H1 (cell line): ENCODE data around the gene SAE1. TPM values are rescaled to one million over a fixed set of nuclear protein-coding genes. Genes with fewer than 3 reads are reported as not detected.

Source experiments
- CTCF ChIA-PET: fragments of 300-600 bp; sonication (Branson Sonifier 250); formaldehyde crosslinking; loops from one replicate; lab custom pipeline; 2021; ENCODE audit not compliant: partially characterized antibody; lab: Charles Lee
- POLR2A ChIA-PET: fragments of 300-600 bp; sonication (Branson Sonifier 250); formaldehyde crosslinking; loops from one replicate; lab custom pipeline; 2021; ENCODE audit warnings: inconsistent platforms; ENCODE audit not compliant: partially characterized antibody; lab: Charles Lee
- DNase-seq, 2 experiments: peaks; one replicate each; pipeline versions ENCODE4 v3.0.0 to v3.0.0-alpha.2; 2010 to 2022; ENCODE audit warnings: low spot score in 2 of 2, low read depth in 1 of 2, mixed read lengths in 1 of 2
- FAIRE-seq: peaks from 2 replicates; lab custom pipeline; 2011; peaks lifted over from hg19 to GRCh38; lab: Jason Lieb, UNC
- H2AFZ ChIP-seq: 2 replicates; pipeline ENCODE4 v1.8.1; 2012; ENCODE audit warnings: low read length, inconsistent platforms
- H2AK5ac ChIP-seq: 2 replicates; pipeline ENCODE4 v1.6.1; 2013; ENCODE audit warnings: low read depth, low read length
- H2BK120ac ChIP-seq: replicated peaks from 2 replicates; pipeline ENCODE3; 2013; ENCODE audit warnings: low read depth, low read length, inconsistent platforms
- H2BK12ac ChIP-seq: 2 replicates; pipeline ENCODE4 v1.6.1; 2013; ENCODE audit warnings: low read depth, low read length
- H2BK15ac ChIP-seq: 2 replicates; pipeline ENCODE4 v1.6.1; 2013; ENCODE audit warnings: low read length
- H2BK20ac ChIP-seq: 2 replicates; pipeline ENCODE4 v1.6.1; 2013; ENCODE audit warnings: low read length
- H2BK5ac ChIP-seq: 2 replicates; pipeline ENCODE4 v1.6.1; 2013; ENCODE audit warnings: low read depth, low read length
- H3K14ac ChIP-seq: 2 replicates; pipeline ENCODE4 v1.6.1; 2013; ENCODE audit warnings: inconsistent platforms; ENCODE audit not compliant: insufficient read length
- H3K18ac ChIP-seq: 2 replicates; pipeline ENCODE4 v1.6.1; 2013; ENCODE audit warnings: low read length; ENCODE audit errors: extremely low read depth
- H3K23ac ChIP-seq: 2 replicates; pipeline ENCODE4 v1.6.1; 2013; ENCODE audit warnings: inconsistent platforms; ENCODE audit not compliant: insufficient read length
- H3K23me2 ChIP-seq: 2 replicates; pipeline ENCODE4 v1.6.1; 2013; ENCODE audit warnings: low read depth, low read length
- H3K27ac ChIP-seq: 2 replicates; pipeline ENCODE4 v1.6.1; 2011; ENCODE audit warnings: low read depth, low read length, inconsistent platforms
- H3K27me3 ChIP-seq, 4 experiments: replicated peaks in 1 of 4; 1 replicate in 1 of 4; 2 replicates in 3 of 4; pipeline versions ENCODE4 v1.6.1 to v1.8.1; 2011 to 2013; ENCODE audit warnings: low read length in 3 of 4, mild to moderate bottlenecking in 3 of 4, inconsistent platforms in 2 of 4, mixed read lengths in 2 of 4, moderate library complexity in 1 of 4; ENCODE audit not compliant: control insufficient read depth in 3 of 4, insufficient read depth in 3 of 4; ENCODE audit errors: extremely low read depth in 1 of 4
- H3K36me3 ChIP-seq, 4 experiments: 2 replicates each; pipeline versions ENCODE4 v1.6.1 to v1.8.1; 2011 to 2013; ENCODE audit warnings: mild to moderate bottlenecking in 4 of 4, low read length in 3 of 4, moderate library complexity in 2 of 4, control low read depth in 1 of 4, inconsistent platforms in 1 of 4; ENCODE audit not compliant: insufficient read depth in 4 of 4, control insufficient read depth in 2 of 4
- H3K4ac ChIP-seq: replicated peaks from 2 replicates; pipeline ENCODE3; 2013; ENCODE audit warnings: low read length, low read depth, mixed read lengths, inconsistent platforms; ENCODE audit not compliant: insufficient read length
- H3K4me1 ChIP-seq, 4 experiments: replicated peaks in 1 of 4; 1 replicate in 1 of 4; 2 replicates in 3 of 4; pipeline versions ENCODE4 v1.6.1 to v1.8.1; 2011 to 2013; ENCODE audit warnings: low read length in 3 of 4, inconsistent platforms in 2 of 4, mixed read lengths in 1 of 4; ENCODE audit not compliant: insufficient read depth in 4 of 4, control insufficient read depth in 3 of 4
- H3K4me2 ChIP-seq, 2 experiments: 2 replicates each; pipeline versions ENCODE4 v1.6.1 to v1.8.1; 2011 to 2013; ENCODE audit warnings: low read depth in 2 of 2, low read length in 2 of 2, control low read depth in 1 of 2, inconsistent platforms in 1 of 2, mild to moderate bottlenecking in 1 of 2; ENCODE audit not compliant: insufficient read depth in 1 of 2
- H3K4me3 ChIP-seq, 4 experiments: fragments of 200-600, 300-600 bp in 1 of 4; sonication (generic), shearing (Covaris generic), sonication (Bioruptor Twin) in 1 of 4; 2 replicates each; pipeline versions ENCODE4 v1.5.1 to v1.8.1; 2011 to 2016; ENCODE audit warnings: low read length in 4 of 4, low read depth in 3 of 4, control low read depth in 2 of 4, inconsistent platforms in 2 of 4, mild to moderate bottlenecking in 2 of 4, mixed read lengths in 1 of 4, moderate library complexity in 1 of 4; ENCODE audit not compliant: insufficient read depth in 2 of 4; ENCODE audit errors: extremely low read depth in 1 of 4
- H3K56ac ChIP-seq: replicated peaks from 2 replicates; pipeline ENCODE3; 2013; ENCODE audit warnings: low read depth, mild to moderate bottlenecking, mixed read lengths, low read length, inconsistent platforms; ENCODE audit not compliant: insufficient read length
- H3K79me1 ChIP-seq: 2 replicates; pipeline ENCODE4 v1.6.1; 2013; ENCODE audit warnings: low read depth, low read length, control low read depth
- H3K79me2 ChIP-seq, 2 experiments: 2 replicates each; pipeline versions ENCODE4 v1.6.1 to v1.8.1; 2012 to 2013; ENCODE audit warnings: low read length in 2 of 2, mild to moderate bottlenecking in 2 of 2, inconsistent platforms in 1 of 2; ENCODE audit not compliant: insufficient read depth in 2 of 2, control insufficient read depth in 1 of 2
- H3K9ac ChIP-seq, 4 experiments: replicated peaks in 1 of 4; 1 replicate in 1 of 4; 2 replicates in 3 of 4; pipeline versions ENCODE4 v1.6.1 to v1.8.1; 2011 to 2013; ENCODE audit warnings: low read depth in 3 of 4, low read length in 3 of 4, control low read depth in 2 of 4, mild to moderate bottlenecking in 2 of 4, moderate library complexity in 2 of 4, inconsistent platforms in 1 of 4; ENCODE audit errors: extremely low read depth in 1 of 4
- H3K9me3 ChIP-seq, 2 experiments: 2 replicates each; pipeline versions ENCODE4 v1.6.1 to v1.8.1; 2012 to 2013; ENCODE audit warnings: mild to moderate bottlenecking in 2 of 2, moderate library complexity in 2 of 2, control low read depth in 1 of 2, inconsistent platforms in 1 of 2, low read depth in 1 of 2, low read length in 1 of 2, mixed read lengths in 1 of 2; ENCODE audit not compliant: insufficient read depth in 2 of 2
- H4K20me1 ChIP-seq, 2 experiments: replicated peaks in 1 of 2; 2 replicates each; pipeline versions ENCODE3 to v1.8.1; 2011 to 2013; ENCODE audit warnings: inconsistent platforms in 2 of 2, low read length in 2 of 2, mild to moderate bottlenecking in 1 of 2; ENCODE audit not compliant: insufficient read depth in 2 of 2, control insufficient read depth in 1 of 2
- H4K5ac ChIP-seq: 2 replicates; pipeline ENCODE4 v1.6.1; 2013; ENCODE audit warnings: low read length, low read depth, mixed read lengths, inconsistent platforms; ENCODE audit not compliant: insufficient read length
- H4K8ac ChIP-seq: 2 replicates; pipeline ENCODE4 v1.8.0; 2013; ENCODE audit warnings: mild to moderate bottlenecking, moderate library complexity, low read length, inconsistent platforms; ENCODE audit not compliant: insufficient read depth; ENCODE audit errors: extremely low read depth
- H4K91ac ChIP-seq: replicated peaks from 2 replicates; pipeline ENCODE3; 2013; ENCODE audit warnings: low read length, mixed read lengths, inconsistent platforms; ENCODE audit not compliant: insufficient read length
- CEBPB ChIP-seq: IDR thresholded peaks from 2 replicates; pipeline ENCODE4 v1.6.1; 2012; ENCODE audit warnings: low read depth, low read length
- KDM4A ChIP-seq: IDR thresholded peaks from one replicate; pipeline ENCODE4 v1.7.1; 2012; ENCODE audit warnings: low read depth, mild to moderate bottlenecking, moderate library complexity, low read length, inconsistent platforms; ENCODE audit not compliant: severe bottlenecking
- PHF8 ChIP-seq: fragments of 200-600 bp; sonication (generic); conservative IDR thresholded peaks from 2 replicates; pipeline ENCODE4 v1.7.1; 2012; ENCODE audit warnings: low read depth, mild to moderate bottlenecking, inconsistent platforms, low read length, moderate library complexity
- POLR2A ChIP-seq, 2 experiments: IDR thresholded peaks; 1 replicate in 1 of 2; 2 replicates in 1 of 2; pipeline ENCODE4 v1.6.1; 2011; ENCODE audit warnings: low read depth in 2 of 2, low read length in 2 of 2, mild to moderate bottlenecking in 2 of 2; ENCODE audit errors: control extremely low read depth in 1 of 2
- POLR2AphosphoS5 ChIP-seq: IDR thresholded peaks from 2 replicates; pipeline ENCODE4 v1.6.1; 2011; ENCODE audit warnings: low read depth, low read length
- SIN3A ChIP-seq, 2 experiments: IDR thresholded peaks in 1 of 2; conservative IDR thresholded peaks in 1 of 2; 2 replicates each; pipeline ENCODE4 v1.6.1; 2011 to 2012; ENCODE audit warnings: low read length in 2 of 2, improper control_type of control experiment in 1 of 2, low read depth in 1 of 2, mild to moderate bottlenecking in 1 of 2
- ZNF274 ChIP-seq: IDR thresholded peaks from 2 replicates; pipeline ENCODE4 v1.7.0; 2012; ENCODE audit warnings: low read length, borderline replicate concordance; ENCODE audit errors: extremely low read depth
- WGBS, 2 experiments: shearing (Covaris generic) in 1 of 2; methylation state at CpG; one replicate each; pipeline versions ENCODE4 v1.1.6 to v1.1.7; 2013 to 2015; ENCODE audit warnings: low lambda C conversion rate in 2 of 2, mixed read lengths in 2 of 2, inconsistent platforms in 1 of 2, low coverage in 1 of 2, missing lambda C conversion rate in 1 of 2; ENCODE audit not compliant: insufficient replicate concordance in 2 of 2, insufficient coverage in 1 of 2, insufficient read length in 1 of 2; ENCODE audit errors: extremely low coverage in 1 of 2, missing lambda C conversion rate in 1 of 2; 5-methylcytosine and 5-hydroxymethylcytosine counted together
- polyA plus RNA-seq, 7 experiments: library from polyadenylated mRNA; depleted of rRNA in 3 of 7; stranded (reverse) in 5 of 7; unstranded in 2 of 7; fragments of >200 nt in 5 of 7; fragments of 200-250 nt in 2 of 7; gene quantifications; 1 replicate in 5 of 7; 2 replicates in 1 of 7; 4 replicates in 1 of 7; pipeline versions ENCODE4 v1.2.1 to v1.2.3, GENCODE V29; 2011 to 2013; ENCODE audit warnings: missing spikeins in 2 of 7, mixed read lengths in 2 of 7
- total RNA-seq: library from RNA; stranded (reverse); fragmentation: NEBNext Ultra II Directional; extraction: Animal tissue kit (Norgen Biotek cat#: 25700); gene quantifications from 2 replicates; pipeline ENCODE4 v1.2.1, GENCODE V29; 2021

Gene SAE1
- total and polyA plus RNA-seq, 2 of the 8 experiments (the other 6 are each of a cell fraction or from before 2014, with no cell fraction given) = 213 to 268 TPM

DNA sequence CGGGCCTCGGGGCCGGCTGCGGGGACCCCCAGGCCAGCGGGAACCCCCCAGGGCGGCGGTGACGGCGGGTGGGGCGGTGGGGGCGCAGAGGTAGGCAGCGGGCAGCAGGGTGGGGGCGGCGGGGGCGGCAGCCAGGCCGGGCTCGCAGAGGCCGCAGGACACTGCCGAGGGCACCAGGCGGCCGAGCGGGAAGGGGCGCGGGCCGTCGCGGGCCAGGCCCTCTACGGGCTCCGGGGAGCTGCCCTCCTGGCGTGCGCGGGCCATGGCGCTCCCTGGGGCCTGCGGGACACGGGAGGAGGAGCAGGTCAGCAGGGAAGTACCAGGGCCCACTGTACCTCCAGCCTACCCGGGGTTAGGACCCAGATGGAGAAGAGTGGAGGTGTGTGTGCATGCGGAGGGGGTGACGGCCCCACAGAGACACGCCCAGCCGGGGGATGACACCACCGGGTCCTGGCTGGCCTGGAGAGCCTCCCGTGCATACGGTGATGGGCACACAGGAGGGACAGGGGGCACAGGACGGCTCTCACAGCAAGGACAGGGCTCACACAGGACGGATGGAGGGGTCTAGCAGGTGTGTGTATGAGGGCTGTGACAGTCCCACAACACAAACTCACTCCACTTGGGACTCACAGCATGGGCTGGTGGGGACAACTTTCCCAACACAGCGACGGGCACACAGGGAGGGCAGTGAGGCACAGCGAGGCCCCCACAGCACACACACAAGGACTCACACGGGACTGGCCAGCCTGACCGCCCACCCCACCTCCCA, 97.7 kb downstream of the SAE1 start:
- Histone ChIP-seq H2AFZ (no peak overlapping the region), H3K79me2 (peaks cover 5 to 41% of the 10 kb centered on the region in 2 experiments; a peak in 2 of 4 replicates), H3K27me3 (no peaks in the 10 kb centered on the region; a peak in 1 of 7 replicates), H3K23me2 (peaks cover 35% of the 10 kb centered on the region), H4K20me1 (peaks cover 14 to 22% of the 10 kb centered on the region in 2 experiments), H3K4me2 (peak overlapping the region; percentile 94 to 98), H3K4me3 (peak overlapping the region; percentile 78 to 99 (median 89)), H2BK15ac (peak overlapping the region; percentile 81), H3K79me1 (peaks cover 16% of the 10 kb centered on the region), H4K8ac (no peak overlapping the region), H3K9me3 (no peaks in the 10 kb centered on the region), H4K91ac (peak overlapping the region; percentile 95), H3K9ac (peak overlapping the region; percentile 41 to 71 (median 68); a peak in 6 of 7 replicates), H2BK20ac (peak overlapping the region; percentile 95; the same call in 1 of the 2 replicates), H3K56ac (peak overlapping the region; percentile 32), H3K14ac (no peak overlapping the region), H3K18ac (peak overlapping the region; percentile 90), H3K36me3 (peaks cover 0 to 3% (median 1%) of the 10 kb centered on the region in 4 experiments; a peak in 2 of 8 replicates), H2BK12ac (peak overlapping the region; percentile 100), H3K27ac (peak overlapping the region; percentile 60), H2BK5ac (peak overlapping the region; percentile 98), H3K23ac (no peak overlapping the region), H2BK120ac (peak overlapping the region; percentile 50), H4K5ac (peak overlapping the region; percentile 84), H3K4ac (peak overlapping the region; percentile 96), H3K4me1 (peaks cover 17 to 39% (median 25%) of the 10 kb centered on the region in 4 experiments), H2AK5ac (0 out of 2 replicates have a peak overlapping the region, but pooled peaks have one; percentile 96)
- DNase-seq (peak in 1 of 2 experiments; percentile 72), FAIRE-seq (no peak)
- 4% methylated on average over 28 of the region's 50 CpGs; no CpG with 5 or more reads in 1 of the 2 experiments for WGBS, 2 experiments
- TF ChIP-seq POLR2A (IDR thresholded peaks at IDR 0.05; ENCODE audit: control extremely low read depth in 1 of 2, low read depth in 2 of 2, low read length in 2 of 2) (peak in 1 of 2 experiments; percentile 55; a peak in 1 of 3 replicates), ZNF274 (no peak), SIN3A (conservative IDR thresholded peaks at IDR 0.05 in 1 of 2, IDR thresholded peaks at IDR 0.05 in 1 of 2; ENCODE audit: low read depth in 1 of 2, low read length in 2 of 2) (peak in 1 of 2 experiments; percentile 59; a peak in 2 of 4 replicates), PHF8 (0 out of 2 replicates have a peak, but pooled peaks have one; percentile 26), KDM4A (peak; percentile 4), POLR2AphosphoS5 (no peak; the same call in 1 of the 2 replicates), CEBPB (no peak)
- POLR2A ChIA-PET = interaction anchor here (0.9 to 8.2 kb wide), 10 partner anchors 10 to 115 kb away, joined by 3 to 195 read pairs (median 22); partner anchors contain the start of genes CCDC9 and ZC3H4
- CTCF ChIA-PET = interaction anchor here (0.5 to 11.9 kb wide), 4 partner anchors 15 to 19 kb away, joined by 3 to 152 read pairs (median 10); no protein-coding TSS in a partner anchor
